ENCODE data around the gene SSMEM1. TPM values are rescaled to one million over a fixed set of nuclear protein-coding genes. Genes with fewer than 3 reads are reported as not detected.

The SSMEM1 gene
- not detected for polyA plus RNA-seq
- long read RNA-seq, donor 1, result 0 reads
- long read RNA-seq, donor 2, result 0 reads
- long read RNA-seq, donor 3, result 0 reads
- long read RNA-seq, donor 4, result 0 reads
- long read RNA-seq, donor 5, result 0 reads
- long read RNA-seq, donor 6, result 0 reads
- long read RNA-seq, donor 7, result 0 reads
- long read RNA-seq, donor 8, result 0 reads
- long read RNA-seq, donor 9, result 0 reads
- long read RNA-seq, donor 10, result 0 reads
- long read RNA-seq, donor 11, result 0 reads

- DNase-seq, result no peak
- H3K27me3 ChIP-seq (ENCODE audit: control insufficient read depth, insufficient read depth, low read length), result no peaks in the 10 kb centered on the region
- H3K36me3 ChIP-seq (ENCODE audit: control insufficient read depth, insufficient read depth, low read length), result peaks cover 5% of the 10 kb centered on the region
- H3K4me1 ChIP-seq (ENCODE audit: control insufficient read depth, insufficient read depth, low read length), result peaks cover 5% of the 10 kb centered on the region
- H3K27ac ChIP-seq (ENCODE audit: low read length), result no peak within 1 kb of the TSS
- H3K9me3 ChIP-seq (ENCODE audit: control insufficient read depth, low read depth, low read length), result no peaks in the 10 kb centered on the region
- H3K4me3 ChIP-seq (ENCODE audit: low read length), result no peak within 1 kb of the TSS
Measured at GRCh38 chr7:130207642-130208041, at the start of gene SSMEM1. TSS of gene SSMEM1 (plus strand) at chr7:130207860. CDS start at chr7:130207911, 51 bp downstream.

- no peak overlapping the region for H3K4me3 ChIP-seq (ENCODE audit: low read length)
- H3K9me3 ChIP-seq (ENCODE audit: control insufficient read depth, low read depth, low read length), result peaks cover 5% of the 10 kb centered on the region
- no peak overlapping the region for H3K27ac ChIP-seq (ENCODE audit: low read length)
- no CpG with 5 or more reads among the region's 2 CpGs for WGBS (ENCODE audit: insufficient coverage, low lambda C conversion rate)
- peaks cover 33% of the 10 kb centered on the region for H3K36me3 ChIP-seq (ENCODE audit: control insufficient read depth, insufficient read depth, low read length)
- H3K27me3 ChIP-seq (ENCODE audit: control insufficient read depth, insufficient read depth, low read length), result no peaks in the 10 kb centered on the region
- no peaks in the 10 kb centered on the region for H3K4me1 ChIP-seq (ENCODE audit: control insufficient read depth, insufficient read depth, low read length)
- DNase-seq, result no peak
Measured at GRCh38 chr7:130160023-130160422, 47.6 kb upstream of the SSMEM1 start.

DNA sequence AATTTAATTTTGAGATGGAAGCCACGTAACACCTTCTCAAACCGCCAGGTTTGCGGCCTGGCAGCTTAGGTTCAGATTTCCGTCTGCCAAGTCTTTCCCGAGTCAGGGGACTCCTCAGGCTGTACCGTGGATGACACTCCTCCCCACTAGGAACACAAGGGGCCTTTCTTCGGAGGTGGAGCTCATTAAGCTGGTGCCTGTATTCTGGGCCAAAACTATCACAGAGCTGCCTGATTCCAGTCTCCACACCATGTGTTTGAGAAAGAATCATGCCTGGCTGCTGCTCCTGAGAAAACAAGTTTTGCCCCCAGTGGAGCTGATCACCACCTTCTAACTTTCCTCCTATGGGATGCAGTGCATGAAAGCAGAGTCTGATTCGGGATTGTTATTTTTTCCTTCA lies 47.2 kb upstream of the SSMEM1 start:
- Histone ChIP-seq H3K4me3 (ENCODE audit: low read length) (no peak overlapping the region), H3K4me1 (ENCODE audit: control insufficient read depth, insufficient read depth, low read length) (no peaks in the 10 kb centered on the region), H3K27ac (ENCODE audit: low read length) (no peak overlapping the region), H3K27me3 (ENCODE audit: control insufficient read depth, insufficient read depth, low read length) (no peaks in the 10 kb centered on the region), H3K9me3 (ENCODE audit: control insufficient read depth, low read depth, low read length) (peaks cover 5% of the 10 kb centered on the region), H3K36me3 (ENCODE audit: control insufficient read depth, insufficient read depth, low read length) (peaks cover 33% of the 10 kb centered on the region)
- DNase-seq, result no peak
- no CpG with 5 or more reads among the region's 8 CpGs for WGBS (ENCODE audit: insufficient coverage, low lambda C conversion rate)

DNA sequence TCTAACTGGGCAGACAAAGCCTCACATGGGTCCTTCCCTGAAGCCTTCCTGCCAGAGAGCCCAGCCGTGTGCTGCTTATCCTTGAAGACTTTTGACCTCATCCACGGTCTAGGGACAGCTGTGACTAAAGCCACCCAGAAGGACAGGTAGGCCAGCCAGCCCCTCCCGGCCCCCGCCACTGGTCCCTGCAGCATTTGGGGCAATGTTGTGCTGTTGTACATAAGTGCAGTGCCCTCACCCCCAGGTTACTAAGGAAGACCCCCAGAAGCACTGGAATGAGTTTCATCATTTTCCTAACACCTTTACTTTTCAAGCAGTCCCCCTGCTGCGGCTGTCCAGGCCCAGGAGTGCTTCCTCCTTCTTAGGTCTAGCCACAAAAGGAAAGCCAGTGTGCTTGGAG lies 45.5 kb upstream of the SSMEM1 start:
- H3K27ac ChIP-seq (ENCODE audit: low read length), result no peak overlapping the region
- no peak for DNase-seq
- no CpG with 5 or more reads among the region's 5 CpGs for WGBS (ENCODE audit: insufficient coverage, low lambda C conversion rate)
- no peaks in the 10 kb centered on the region for H3K9me3 ChIP-seq (ENCODE audit: control insufficient read depth, low read depth, low read length)
- H3K4me3 ChIP-seq (ENCODE audit: low read length), result no peak overlapping the region
- peaks cover 36% of the 10 kb centered on the region for H3K36me3 ChIP-seq (ENCODE audit: control insufficient read depth, insufficient read depth, low read length)
- no peaks in the 10 kb centered on the region for H3K27me3 ChIP-seq (ENCODE audit: control insufficient read depth, insufficient read depth, low read length)
- H3K4me1 ChIP-seq (ENCODE audit: control insufficient read depth, insufficient read depth, low read length), result no peaks in the 10 kb centered on the region

DNA sequence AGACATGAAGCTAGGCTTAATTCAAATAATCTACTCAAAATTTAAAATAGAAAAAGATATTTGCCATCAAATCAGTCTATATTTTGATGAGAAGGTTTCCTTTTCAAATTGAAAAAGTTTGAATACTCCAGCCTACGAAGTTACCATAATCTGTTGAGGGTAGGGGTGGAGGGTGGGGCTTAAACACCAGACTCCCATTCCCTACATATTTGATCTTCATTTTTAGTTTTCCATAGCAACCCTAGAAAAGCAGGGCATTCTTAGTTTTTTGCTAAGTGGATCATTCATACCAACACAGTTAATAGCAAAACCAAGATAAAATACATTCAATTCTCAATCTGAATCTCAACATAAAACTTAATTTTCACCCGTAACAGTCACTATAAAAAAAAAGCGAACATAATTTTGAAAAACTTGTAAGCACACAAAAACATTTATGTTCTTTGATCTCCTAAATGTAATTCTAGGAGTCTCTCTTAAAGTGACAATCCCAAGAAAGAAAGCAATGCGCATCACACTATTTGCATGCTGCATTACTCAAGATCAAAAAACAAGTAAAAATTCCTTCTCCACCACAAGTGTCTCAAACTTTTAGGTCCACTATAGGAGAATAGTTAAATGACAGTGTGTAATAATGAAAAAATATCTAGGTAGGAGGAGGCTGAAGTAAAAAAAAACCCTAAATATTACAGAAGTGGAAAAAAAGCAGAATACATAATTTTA lies 33.3 kb upstream of the SSMEM1 start:
- no peak for DNase-seq
- Histone ChIP-seq H3K27ac (ENCODE audit: low read length) (no peak overlapping the region), H3K36me3 (ENCODE audit: control insufficient read depth, insufficient read depth, low read length) (peaks cover 45% of the 10 kb centered on the region), H3K27me3 (ENCODE audit: control insufficient read depth, insufficient read depth, low read length) (no peaks in the 10 kb centered on the region), H3K9me3 (ENCODE audit: control insufficient read depth, low read depth, low read length) (no peaks in the 10 kb centered on the region), H3K4me1 (ENCODE audit: control insufficient read depth, insufficient read depth, low read length) (no peaks in the 10 kb centered on the region), H3K4me3 (ENCODE audit: low read length) (no peak overlapping the region)
- 100% methylated on average over 2 of the region's 4 CpGs for WGBS (ENCODE audit: insufficient coverage, low lambda C conversion rate)

GRCh38 chr7:130178251-130178650 lies 29.4 kb upstream of the SSMEM1 start:
- H3K27me3 ChIP-seq (ENCODE audit: control insufficient read depth, insufficient read depth, low read length), result no peaks in the 10 kb centered on the region
- no peaks in the 10 kb centered on the region for H3K9me3 ChIP-seq (ENCODE audit: control insufficient read depth, low read depth, low read length)
- no peak overlapping the region for H3K4me3 ChIP-seq (ENCODE audit: low read length)
- no peak for DNase-seq
- no peak overlapping the region for H3K27ac ChIP-seq (ENCODE audit: low read length)
- no peaks in the 10 kb centered on the region for H3K4me1 ChIP-seq (ENCODE audit: control insufficient read depth, insufficient read depth, low read length)
- WGBS (ENCODE audit: insufficient coverage, low lambda C conversion rate), result 92% methylated on average over 1 of the region's 4 CpGs
- peaks cover 29% of the 10 kb centered on the region for H3K36me3 ChIP-seq (ENCODE audit: control insufficient read depth, insufficient read depth, low read length)

- peaks cover 28% of the 10 kb centered on the region for H3K36me3 ChIP-seq (ENCODE audit: control insufficient read depth, insufficient read depth, low read length)
- DNase-seq, result no peak
- 100% methylated on average over 1 of the region's 2 CpGs for WGBS (ENCODE audit: insufficient coverage, low lambda C conversion rate)
Measured at GRCh38 chr7:130179631-130180030, 28.0 kb upstream of the SSMEM1 start.

DNA sequence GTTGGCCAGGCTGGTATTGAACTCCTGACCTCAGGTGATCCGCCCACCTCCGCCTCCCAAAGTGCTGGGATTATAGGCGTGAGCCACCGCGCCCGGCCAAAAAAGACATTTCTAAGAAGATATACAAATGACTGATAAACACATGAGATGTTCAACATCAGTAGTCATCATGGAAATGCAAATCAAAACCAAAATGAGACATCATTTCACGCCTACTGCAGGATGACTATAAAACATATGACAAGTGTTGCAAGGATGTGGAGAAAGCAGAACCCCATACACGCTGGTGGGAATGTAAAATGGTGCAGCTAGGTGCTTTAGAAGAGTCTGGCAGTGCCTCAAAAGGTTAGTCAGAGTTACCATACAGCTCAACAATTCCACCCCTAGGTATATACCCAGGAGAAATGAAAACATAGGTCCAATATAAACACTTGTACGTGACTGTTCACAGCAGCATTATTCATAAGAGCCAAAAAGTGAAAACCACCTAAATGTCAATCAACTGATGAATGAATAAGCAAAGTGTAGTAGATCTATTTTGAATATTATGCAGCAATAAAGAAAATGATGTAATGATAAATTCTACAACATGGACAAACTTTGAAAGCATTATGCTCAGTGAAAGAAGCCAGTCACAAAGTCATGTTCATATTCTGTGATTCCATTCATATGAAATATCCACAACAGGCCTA lies 26.9 kb upstream of the SSMEM1 start:
- no peaks in the 10 kb centered on the region for H3K27me3 ChIP-seq (ENCODE audit: control insufficient read depth, insufficient read depth, low read length)
- H3K4me1 ChIP-seq (ENCODE audit: control insufficient read depth, insufficient read depth, low read length), result no peaks in the 10 kb centered on the region
- WGBS (ENCODE audit: insufficient coverage, low lambda C conversion rate), result 100% methylated on average over 1 of the region's 9 CpGs
- H3K36me3 ChIP-seq (ENCODE audit: control insufficient read depth, insufficient read depth, low read length), result peaks cover 22% of the 10 kb centered on the region
- no peak overlapping the region for H3K27ac ChIP-seq (ENCODE audit: low read length)
- no peak for DNase-seq
- H3K9me3 ChIP-seq (ENCODE audit: control insufficient read depth, low read depth, low read length), result no peaks in the 10 kb centered on the region
- H3K4me3 ChIP-seq (ENCODE audit: low read length), result no peak overlapping the region

More at GRCh38 chr7:130179631-130180030, 28.0 kb upstream of the SSMEM1 start:
- H3K4me3 ChIP-seq (ENCODE audit: low read length), result no peak overlapping the region
- no peaks in the 10 kb centered on the region for H3K9me3 ChIP-seq (ENCODE audit: control insufficient read depth, low read depth, low read length)
- no peaks in the 10 kb centered on the region for H3K4me1 ChIP-seq (ENCODE audit: control insufficient read depth, insufficient read depth, low read length)
- H3K27me3 ChIP-seq (ENCODE audit: control insufficient read depth, insufficient read depth, low read length), result no peaks in the 10 kb centered on the region
- no peak overlapping the region for H3K27ac ChIP-seq (ENCODE audit: low read length)

DNA sequence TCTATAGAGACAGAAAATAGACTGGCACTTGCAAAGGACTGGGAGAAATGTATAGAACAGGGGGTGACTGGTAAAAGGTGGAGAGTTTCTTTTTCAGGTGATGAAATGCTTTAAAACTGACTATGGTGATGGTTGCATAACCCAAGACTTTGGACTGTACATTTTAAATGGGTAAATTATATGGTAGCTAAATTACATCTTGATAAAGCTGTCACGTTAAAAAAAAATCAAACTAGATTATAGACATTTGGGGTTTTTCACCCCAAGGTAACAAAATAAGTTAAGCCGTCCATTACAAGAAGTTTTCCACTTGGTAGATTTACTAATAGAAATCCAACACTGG lies 26.4 kb upstream of the SSMEM1 start:
- H3K27me3 ChIP-seq (ENCODE audit: control insufficient read depth, insufficient read depth, low read length), result no peaks in the 10 kb centered on the region
- WGBS (ENCODE audit: insufficient coverage, low lambda C conversion rate), result 20% methylated on average over 1 of the region's 2 CpGs
- peak; percentile 18 to 64 for DNase-seq
- peak overlapping the region; percentile 11 for H3K27ac ChIP-seq (ENCODE audit: low read length)
- H3K9me3 ChIP-seq (ENCODE audit: control insufficient read depth, low read depth, low read length), result no peaks in the 10 kb centered on the region
- H3K4me3 ChIP-seq (ENCODE audit: low read length), result no peak overlapping the region
- no peaks in the 10 kb centered on the region for H3K4me1 ChIP-seq (ENCODE audit: control insufficient read depth, insufficient read depth, low read length)
- peaks cover 22% of the 10 kb centered on the region for H3K36me3 ChIP-seq (ENCODE audit: control insufficient read depth, insufficient read depth, low read length)

- no CpG with 5 or more reads among the region's 2 CpGs for WGBS (ENCODE audit: insufficient coverage, low lambda C conversion rate)
- peaks cover 17% of the 10 kb centered on the region for H3K36me3 ChIP-seq (ENCODE audit: control insufficient read depth, insufficient read depth, low read length)
- H3K9me3 ChIP-seq (ENCODE audit: control insufficient read depth, low read depth, low read length), result no peaks in the 10 kb centered on the region
- no peaks in the 10 kb centered on the region for H3K27me3 ChIP-seq (ENCODE audit: control insufficient read depth, insufficient read depth, low read length)
- DNase-seq, result no peak
- H3K4me1 ChIP-seq (ENCODE audit: control insufficient read depth, insufficient read depth, low read length), result no peaks in the 10 kb centered on the region
- H3K4me3 ChIP-seq (ENCODE audit: low read length), result no peak overlapping the region
- H3K27ac ChIP-seq (ENCODE audit: low read length), result no peak overlapping the region
Measured at GRCh38 chr7:130182990-130183389, 24.7 kb upstream of the SSMEM1 start.

Data from large intestine (tissue), 12 donors.